H1 (cell line): ENCODE data around the gene CDNF. TPM values are rescaled to one million over a fixed set of nuclear protein-coding genes. Genes with fewer than 3 reads are reported as not detected.

Source experiments
- CTCF ChIA-PET: fragments of 300-600 bp; sonication (Branson Sonifier 250); formaldehyde crosslinking; loops from one replicate; lab custom pipeline; 2021; ENCODE audit not compliant: partially characterized antibody; lab: Charles Lee
- POLR2A ChIA-PET: fragments of 300-600 bp; sonication (Branson Sonifier 250); formaldehyde crosslinking; loops from one replicate; lab custom pipeline; 2021; ENCODE audit warnings: inconsistent platforms; ENCODE audit not compliant: partially characterized antibody; lab: Charles Lee
- DNase-seq, 2 experiments: peaks; one replicate each; pipeline versions ENCODE4 v3.0.0 to v3.0.0-alpha.2; 2010 to 2022; ENCODE audit warnings: low spot score in 2 of 2, low read depth in 1 of 2, mixed read lengths in 1 of 2
- FAIRE-seq: peaks from 2 replicates; lab custom pipeline; 2011; peaks lifted over from hg19 to GRCh38; lab: Jason Lieb, UNC
- H2AFZ ChIP-seq: 2 replicates; pipeline ENCODE4 v1.8.1; 2012; ENCODE audit warnings: low read length, inconsistent platforms
- H2AK5ac ChIP-seq: 2 replicates; pipeline ENCODE4 v1.6.1; 2013; ENCODE audit warnings: low read depth, low read length
- H2BK120ac ChIP-seq: replicated peaks from 2 replicates; pipeline ENCODE3; 2013; ENCODE audit warnings: low read depth, low read length, inconsistent platforms
- H2BK12ac ChIP-seq: 2 replicates; pipeline ENCODE4 v1.6.1; 2013; ENCODE audit warnings: low read depth, low read length
- H2BK15ac ChIP-seq: 2 replicates; pipeline ENCODE4 v1.6.1; 2013; ENCODE audit warnings: low read length
- H2BK20ac ChIP-seq: 2 replicates; pipeline ENCODE4 v1.6.1; 2013; ENCODE audit warnings: low read length
- H2BK5ac ChIP-seq: 2 replicates; pipeline ENCODE4 v1.6.1; 2013; ENCODE audit warnings: low read depth, low read length
- H3K14ac ChIP-seq: 2 replicates; pipeline ENCODE4 v1.6.1; 2013; ENCODE audit warnings: inconsistent platforms; ENCODE audit not compliant: insufficient read length
- H3K18ac ChIP-seq: 2 replicates; pipeline ENCODE4 v1.6.1; 2013; ENCODE audit warnings: low read length; ENCODE audit errors: extremely low read depth
- H3K23ac ChIP-seq: 2 replicates; pipeline ENCODE4 v1.6.1; 2013; ENCODE audit warnings: inconsistent platforms; ENCODE audit not compliant: insufficient read length
- H3K23me2 ChIP-seq: 2 replicates; pipeline ENCODE4 v1.6.1; 2013; ENCODE audit warnings: low read depth, low read length
- H3K27ac ChIP-seq: 2 replicates; pipeline ENCODE4 v1.6.1; 2011; ENCODE audit warnings: low read depth, low read length, inconsistent platforms
- H3K27me3 ChIP-seq, 4 experiments: replicated peaks in 1 of 4; 1 replicate in 1 of 4; 2 replicates in 3 of 4; pipeline versions ENCODE4 v1.6.1 to v1.8.1; 2011 to 2013; ENCODE audit warnings: low read length in 3 of 4, mild to moderate bottlenecking in 3 of 4, inconsistent platforms in 2 of 4, mixed read lengths in 2 of 4, moderate library complexity in 1 of 4; ENCODE audit not compliant: control insufficient read depth in 3 of 4, insufficient read depth in 3 of 4; ENCODE audit errors: extremely low read depth in 1 of 4
- H3K36me3 ChIP-seq, 4 experiments: 2 replicates each; pipeline versions ENCODE4 v1.6.1 to v1.8.1; 2011 to 2013; ENCODE audit warnings: mild to moderate bottlenecking in 4 of 4, low read length in 3 of 4, moderate library complexity in 2 of 4, control low read depth in 1 of 4, inconsistent platforms in 1 of 4; ENCODE audit not compliant: insufficient read depth in 4 of 4, control insufficient read depth in 2 of 4
- H3K4ac ChIP-seq: replicated peaks from 2 replicates; pipeline ENCODE3; 2013; ENCODE audit warnings: low read length, low read depth, mixed read lengths, inconsistent platforms; ENCODE audit not compliant: insufficient read length
- H3K4me1 ChIP-seq, 4 experiments: replicated peaks in 1 of 4; 1 replicate in 1 of 4; 2 replicates in 3 of 4; pipeline versions ENCODE4 v1.6.1 to v1.8.1; 2011 to 2013; ENCODE audit warnings: low read length in 3 of 4, inconsistent platforms in 2 of 4, mixed read lengths in 1 of 4; ENCODE audit not compliant: insufficient read depth in 4 of 4, control insufficient read depth in 3 of 4
- H3K4me2 ChIP-seq, 2 experiments: 2 replicates each; pipeline versions ENCODE4 v1.6.1 to v1.8.1; 2011 to 2013; ENCODE audit warnings: low read depth in 2 of 2, low read length in 2 of 2, control low read depth in 1 of 2, inconsistent platforms in 1 of 2, mild to moderate bottlenecking in 1 of 2; ENCODE audit not compliant: insufficient read depth in 1 of 2
- H3K4me3 ChIP-seq, 4 experiments: fragments of 200-600, 300-600 bp in 1 of 4; sonication (generic), shearing (Covaris generic), sonication (Bioruptor Twin) in 1 of 4; 2 replicates each; pipeline versions ENCODE4 v1.5.1 to v1.8.1; 2011 to 2016; ENCODE audit warnings: low read length in 4 of 4, low read depth in 3 of 4, control low read depth in 2 of 4, inconsistent platforms in 2 of 4, mild to moderate bottlenecking in 2 of 4, mixed read lengths in 1 of 4, moderate library complexity in 1 of 4; ENCODE audit not compliant: insufficient read depth in 2 of 4; ENCODE audit errors: extremely low read depth in 1 of 4
- H3K56ac ChIP-seq: replicated peaks from 2 replicates; pipeline ENCODE3; 2013; ENCODE audit warnings: low read depth, mild to moderate bottlenecking, mixed read lengths, low read length, inconsistent platforms; ENCODE audit not compliant: insufficient read length
- H3K79me1 ChIP-seq: 2 replicates; pipeline ENCODE4 v1.6.1; 2013; ENCODE audit warnings: low read depth, low read length, control low read depth
- H3K79me2 ChIP-seq, 2 experiments: 2 replicates each; pipeline versions ENCODE4 v1.6.1 to v1.8.1; 2012 to 2013; ENCODE audit warnings: low read length in 2 of 2, mild to moderate bottlenecking in 2 of 2, inconsistent platforms in 1 of 2; ENCODE audit not compliant: insufficient read depth in 2 of 2, control insufficient read depth in 1 of 2
- H3K9ac ChIP-seq, 4 experiments: replicated peaks in 1 of 4; 1 replicate in 1 of 4; 2 replicates in 3 of 4; pipeline versions ENCODE4 v1.6.1 to v1.8.1; 2011 to 2013; ENCODE audit warnings: low read depth in 3 of 4, low read length in 3 of 4, control low read depth in 2 of 4, mild to moderate bottlenecking in 2 of 4, moderate library complexity in 2 of 4, inconsistent platforms in 1 of 4; ENCODE audit errors: extremely low read depth in 1 of 4
- H3K9me3 ChIP-seq, 2 experiments: 2 replicates each; pipeline versions ENCODE4 v1.6.1 to v1.8.1; 2012 to 2013; ENCODE audit warnings: mild to moderate bottlenecking in 2 of 2, moderate library complexity in 2 of 2, control low read depth in 1 of 2, inconsistent platforms in 1 of 2, low read depth in 1 of 2, low read length in 1 of 2, mixed read lengths in 1 of 2; ENCODE audit not compliant: insufficient read depth in 2 of 2
- H4K20me1 ChIP-seq, 2 experiments: replicated peaks in 1 of 2; 2 replicates each; pipeline versions ENCODE3 to v1.8.1; 2011 to 2013; ENCODE audit warnings: inconsistent platforms in 2 of 2, low read length in 2 of 2, mild to moderate bottlenecking in 1 of 2; ENCODE audit not compliant: insufficient read depth in 2 of 2, control insufficient read depth in 1 of 2
- H4K5ac ChIP-seq: 2 replicates; pipeline ENCODE4 v1.6.1; 2013; ENCODE audit warnings: low read length, low read depth, mixed read lengths, inconsistent platforms; ENCODE audit not compliant: insufficient read length
- H4K8ac ChIP-seq: 2 replicates; pipeline ENCODE4 v1.8.0; 2013; ENCODE audit warnings: mild to moderate bottlenecking, moderate library complexity, low read length, inconsistent platforms; ENCODE audit not compliant: insufficient read depth; ENCODE audit errors: extremely low read depth
- H4K91ac ChIP-seq: replicated peaks from 2 replicates; pipeline ENCODE3; 2013; ENCODE audit warnings: low read length, mixed read lengths, inconsistent platforms; ENCODE audit not compliant: insufficient read length
- CHD1 ChIP-seq: IDR thresholded peaks from 2 replicates; pipeline ENCODE4 v1.6.1; 2012; ENCODE audit warnings: low read depth, low read length, improper control_type of control experiment
- POU5F1 ChIP-seq: IDR thresholded peaks from 2 replicates; pipeline ENCODE4 v1.6.1; 2011; ENCODE audit warnings: low read depth, mild to moderate bottlenecking, low read length, moderate library complexity
- SIX5 ChIP-seq: IDR thresholded peaks from 2 replicates; pipeline ENCODE4 v1.6.1; 2011; ENCODE audit warnings: mild to moderate bottlenecking, low read depth, low read length
- SP1 ChIP-seq: IDR thresholded peaks from 2 replicates; pipeline ENCODE4 v1.6.1; 2011; ENCODE audit warnings: low read depth, low read length
- WGBS, 2 experiments: shearing (Covaris generic) in 1 of 2; methylation state at CpG; one replicate each; pipeline versions ENCODE4 v1.1.6 to v1.1.7; 2013 to 2015; ENCODE audit warnings: low lambda C conversion rate in 2 of 2, mixed read lengths in 2 of 2, inconsistent platforms in 1 of 2, low coverage in 1 of 2, missing lambda C conversion rate in 1 of 2; ENCODE audit not compliant: insufficient replicate concordance in 2 of 2, insufficient coverage in 1 of 2, insufficient read length in 1 of 2; ENCODE audit errors: extremely low coverage in 1 of 2, missing lambda C conversion rate in 1 of 2; 5-methylcytosine and 5-hydroxymethylcytosine counted together
- polyA plus RNA-seq, 7 experiments: library from polyadenylated mRNA; depleted of rRNA in 3 of 7; stranded (reverse) in 5 of 7; unstranded in 2 of 7; fragments of >200 nt in 5 of 7; fragments of 200-250 nt in 2 of 7; gene quantifications; 1 replicate in 5 of 7; 2 replicates in 1 of 7; 4 replicates in 1 of 7; pipeline versions ENCODE4 v1.2.1 to v1.2.3, GENCODE V29; 2011 to 2013; ENCODE audit warnings: missing spikeins in 2 of 7, mixed read lengths in 2 of 7
- total RNA-seq: library from RNA; stranded (reverse); fragmentation: NEBNext Ultra II Directional; extraction: Animal tissue kit (Norgen Biotek cat#: 25700); gene quantifications from 2 replicates; pipeline ENCODE4 v1.2.1, GENCODE V29; 2021

CDNF gene
- total and polyA plus RNA-seq, 2 of the 8 experiments (the other 6 are each of a cell fraction or from before 2014, with no cell fraction given) = 0.32 to 0.67 TPM

DNA sequence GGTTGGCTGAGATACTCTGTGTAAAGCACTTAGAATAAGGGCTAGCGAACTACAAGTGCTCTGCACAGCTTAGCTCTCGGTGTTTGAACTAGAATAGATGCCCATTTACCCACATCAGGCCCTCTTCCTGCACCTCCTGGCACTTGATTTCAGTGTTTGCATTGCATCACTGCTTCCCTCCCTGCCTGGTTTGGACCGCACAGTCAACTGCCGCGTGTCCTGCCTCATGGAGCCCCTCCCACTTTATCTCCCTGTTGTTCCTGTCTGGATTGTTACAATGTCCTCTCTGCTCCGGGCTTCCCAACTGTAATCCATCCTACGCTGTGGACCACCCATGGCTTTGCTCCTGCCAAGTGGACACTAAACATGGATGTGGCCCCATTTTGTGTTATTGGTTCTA lies 65.4 kb downstream of the CDNF start:
- Histone ChIP-seq H2BK15ac (no peak overlapping the region), H2AFZ (no peak overlapping the region; the same call in 1 of the 2 replicates), H3K4me1 (no peaks in the 10 kb centered on the region), H3K4ac (no peak overlapping the region), H3K27me3 (no peaks in the 10 kb centered on the region), H4K8ac (no peak overlapping the region), H4K5ac (no peak overlapping the region), H4K20me1 (no peaks in the 10 kb centered on the region), H2BK12ac (no peak overlapping the region), H3K4me3 (no peak overlapping the region), H3K9me3 (no peaks in the 10 kb centered on the region), H3K36me3 (no peaks in the 10 kb centered on the region), H3K23ac (no peak overlapping the region), H3K4me2 (no peak overlapping the region), H3K79me1 (no peaks in the 10 kb centered on the region), H3K9ac (no peak overlapping the region), H2BK120ac (no peak overlapping the region), H3K14ac (no peak overlapping the region), H2BK5ac (no peak overlapping the region), H4K91ac (no peak overlapping the region), H3K23me2 (no peaks in the 10 kb centered on the region), H2AK5ac (no peak overlapping the region), H3K18ac (no peak overlapping the region), H3K27ac (no peak overlapping the region), H2BK20ac (no peak overlapping the region), H3K79me2 (no peaks in the 10 kb centered on the region), H3K56ac (no peak overlapping the region)
- ChIA-PET CTCF (interaction anchor here (0.7 kb wide), 1 partner anchor 723 kb away, joined by 3 read pairs; no protein-coding TSS in a partner anchor), POLR2A (no interaction called here)
- FAIRE-seq = no peak
- WGBS, 2 experiments = 84% methylated on average over 7 of the region's 7 CpGs; no CpG with 5 or more reads in 1 of the 2 experiments
- DNase-seq = no peak
- TF ChIP-seq SIX5 = no peak
- TF ChIP-seq POU5F1 = no peak
- no peak for TF ChIP-seq SP1
- no peak for TF ChIP-seq CHD1
